SJSA1 (cell line): ENCODE results near the gene AOX1. TPM values are rescaled to one million over a fixed set of nuclear protein-coding genes. Genes with fewer than 3 reads are reported as not detected.
"Not testable (repeated sequence)": the region's sequence is repeated elsewhere in the genome, so short reads cannot be mapped to it uniquely, and the experiment has no call there.

Experiments
- DNase-seq, 2 experiments: peaks; one replicate each; pipeline ENCODE4 v3.0.0-alpha.2; 2015 to 2020; ENCODE audit warnings: low spot score in 2 of 2, low read depth in 1 of 2
- H3K27ac ChIP-seq: fragments of 250-450 bp; sonication (Bioruptor Pico); 2 replicates; pipeline ENCODE4 v1.5.1; 2020; ENCODE audit warnings: mild to moderate bottlenecking, moderate library complexity
- H3K27me3 ChIP-seq: fragments of 250-450 bp; sonication (Bioruptor Pico); replicated peaks from 2 replicates; pipeline ENCODE4 v1.5.1; 2020; ENCODE audit warnings: mild to moderate bottlenecking, moderate library complexity
- H3K36me3 ChIP-seq: fragments of 250-450 bp; sonication (Bioruptor Pico); 2 replicates; pipeline ENCODE4 v1.5.1; 2020; ENCODE audit warnings: mild to moderate bottlenecking
- H3K4me1 ChIP-seq: fragments of 250-450 bp; sonication (Bioruptor Pico); replicated peaks from 2 replicates; pipeline ENCODE4 v1.6.1; 2021; ENCODE audit warnings: mild to moderate bottlenecking
- H3K4me3 ChIP-seq: fragments of 250-450 bp; sonication (Bioruptor Pico); 2 replicates; pipeline ENCODE4 v1.5.1; 2020; ENCODE audit warnings: mild to moderate bottlenecking
- H3K9me3 ChIP-seq: fragments of 250-450 bp; sonication (Bioruptor Pico); replicated peaks from 2 replicates; pipeline ENCODE4 v1.5.1; 2020; ENCODE audit warnings: mild to moderate bottlenecking
- total RNA-seq: library from RNA; depleted of rRNA; stranded (reverse); fragments of >200 nt; shearing (Covaris generic); gene quantifications from 2 replicates; pipeline ENCODE4 v1.2.3, GENCODE V29; 2014

The AOX1 gene
- total RNA-seq, 1 experiment from 2014 or later = 19.5 TPM

GRCh38 chr2:200591308-200591707 lies 5.5 kb downstream of the AOX1 start:
- peaks cover 11% of the 10 kb centered on the region for H3K4me1 ChIP-seq
- no peaks in the 10 kb centered on the region for H3K27me3 ChIP-seq
- no peak for DNase-seq
- H3K27ac ChIP-seq = no peak overlapping the region
- no peaks in the 10 kb centered on the region for H3K36me3 ChIP-seq
- no peak overlapping the region for H3K4me3 ChIP-seq
- H3K9me3 ChIP-seq = no peaks in the 10 kb centered on the region

GRCh38 chr2:200592406-200593075 lies 6.7 kb downstream of the AOX1 start:
- Histone ChIP-seq H3K9me3 (no peaks in the 10 kb centered on the region), H3K27ac (no peak overlapping the region), H3K4me3 (no peak overlapping the region), H3K27me3 (no peaks in the 10 kb centered on the region), H3K4me1 (peaks cover 11% of the 10 kb centered on the region), H3K36me3 (no peaks in the 10 kb centered on the region)
- no peak for DNase-seq

- Histone ChIP-seq H3K9me3 (no peaks in the 10 kb centered on the region), H3K27me3 (no peaks in the 10 kb centered on the region), H3K4me3 (no peak overlapping the region), H3K36me3 (no peaks in the 10 kb centered on the region), H3K27ac (no peak overlapping the region), H3K4me1 (peaks cover 11% of the 10 kb centered on the region)
- DNase-seq = no peak
These were observed 8.1 kb downstream of the AOX1 start for GRCh38 chr2:200593905-200594304.

GRCh38 chr2:200595913-200596312 lies 10.1 kb downstream of the AOX1 start:
- no peaks in the 10 kb centered on the region for H3K27me3 ChIP-seq
- H3K4me3 ChIP-seq = no peak overlapping the region
- no peak overlapping the region for H3K27ac ChIP-seq
- H3K4me1 ChIP-seq = peaks cover 12% of the 10 kb centered on the region
- DNase-seq = no peak
- H3K36me3 ChIP-seq = no peaks in the 10 kb centered on the region
- H3K9me3 ChIP-seq = no peaks in the 10 kb centered on the region

GRCh38 chr2:200596774-200597570 lies 11.2 kb downstream of the AOX1 start:
- Histone ChIP-seq H3K9me3 (no peaks in the 10 kb centered on the region), H3K4me1 (peaks cover 12% of the 10 kb centered on the region), H3K27me3 (no peaks in the 10 kb centered on the region), H3K4me3 (no peak overlapping the region), H3K36me3 (no peaks in the 10 kb centered on the region), H3K27ac (no peak overlapping the region)
- DNase-seq = no peak

- no peak overlapping the region for H3K4me3 ChIP-seq
- H3K4me1 ChIP-seq = peaks cover 12% of the 10 kb centered on the region
- no peaks in the 10 kb centered on the region for H3K36me3 ChIP-seq
- H3K27ac ChIP-seq = no peak overlapping the region
- H3K27me3 ChIP-seq = no peaks in the 10 kb centered on the region
- no peaks in the 10 kb centered on the region for H3K9me3 ChIP-seq
- no peak for DNase-seq
These were observed 13.4 kb downstream of the AOX1 start for GRCh38 chr2:200599206-200599605.

- Histone ChIP-seq H3K27ac (no peak overlapping the region), H3K4me1 (peaks cover 14% of the 10 kb centered on the region), H3K9me3 (no peaks in the 10 kb centered on the region), H3K36me3 (no peaks in the 10 kb centered on the region), H3K4me3 (no peak overlapping the region), H3K27me3 (no peaks in the 10 kb centered on the region)
- no peak for DNase-seq
These were observed 14.9 kb downstream of the AOX1 start for GRCh38 chr2:200600549-200601225.

- DNase-seq = no peak
- Histone ChIP-seq H3K4me3 (no peak overlapping the region), H3K9me3 (no peaks in the 10 kb centered on the region), H3K4me1 (peaks cover 14% of the 10 kb centered on the region), H3K27ac (no peak overlapping the region), H3K27me3 (no peaks in the 10 kb centered on the region), H3K36me3 (no peaks in the 10 kb centered on the region)
These were observed 16.8 kb downstream of the AOX1 start for GRCh38 chr2:200602584-200602983.

GRCh38 chr2:200603972-200604371 lies 18.2 kb downstream of the AOX1 start:
- Histone ChIP-seq H3K36me3 (no peaks in the 10 kb centered on the region), H3K4me1 (peaks cover 22% of the 10 kb centered on the region), H3K4me3 (no peak overlapping the region), H3K27ac (peak overlapping the region; percentile 49), H3K27me3 (no peaks in the 10 kb centered on the region), H3K9me3 (no peaks in the 10 kb centered on the region)
- peak in 1 of 2 experiments; percentile 40 for DNase-seq

GRCh38 chr2:200604571-200605255 lies 18.9 kb downstream of the AOX1 start:
- Histone ChIP-seq H3K36me3 (no peaks in the 10 kb centered on the region), H3K27me3 (no peaks in the 10 kb centered on the region), H3K27ac (peak overlapping the region; percentile 49), H3K4me1 (peaks cover 30% of the 10 kb centered on the region), H3K4me3 (no peak overlapping the region), H3K9me3 (no peaks in the 10 kb centered on the region)
- DNase-seq = no peak

- Histone ChIP-seq H3K4me1 (peaks cover 29% of the 10 kb centered on the region), H3K27ac (peak overlapping the region; percentile 81), H3K27me3 (no peaks in the 10 kb centered on the region), H3K4me3 (no peak overlapping the region), H3K36me3 (no peaks in the 10 kb centered on the region), H3K9me3 (no peaks in the 10 kb centered on the region)
- no peak for DNase-seq
These were observed 22.7 kb downstream of the AOX1 start for GRCh38 chr2:200608341-200609027.

GRCh38 chr2:200609028-200609614 lies 23.3 kb downstream of the AOX1 start:
- peaks cover 26% of the 10 kb centered on the region for H3K4me1 ChIP-seq
- peak overlapping the region; percentile 81 for H3K27ac ChIP-seq
- no peaks in the 10 kb centered on the region for H3K9me3 ChIP-seq
- H3K27me3 ChIP-seq = no peaks in the 10 kb centered on the region
- peak; percentile 72 to 74 for DNase-seq
- no peaks in the 10 kb centered on the region for H3K36me3 ChIP-seq
- H3K4me3 ChIP-seq = peak overlapping the region; percentile 12

GRCh38 chr2:200610217-200610616 lies 24.4 kb downstream of the AOX1 start:
- H3K27ac ChIP-seq = not testable (repeated sequence)

More at GRCh38 chr2:200610217-200610616, 24.4 kb downstream of the AOX1 start:
- H3K4me3 ChIP-seq, H3K36me3 ChIP-seq, H3K9me3 ChIP-seq, H3K27me3 ChIP-seq, DNase-seq: not testable (repeated sequence)
- peaks cover 33% of the 10 kb centered on the region for H3K4me1 ChIP-seq
